ENCODE data around the gene FGD2. TPM values are rescaled to one million over a fixed set of nuclear protein-coding genes. Genes with fewer than 3 reads are reported as not detected.
"Not testable (repeated sequence)": the region's sequence is repeated elsewhere in the genome, so short reads cannot be mapped to it uniquely, and the experiment has no call there.

The FGD2 gene
- total RNA-seq, 1 experiment from 2014 or later, result not detected

GRCh38 chr6:37058984-37059343, 53.5 kb downstream of the FGD2 start:
- not testable (repeated sequence) for DNase-seq (ENCODE audit: low read depth)

- DNase-seq (ENCODE audit: low read depth), result peak; percentile 100
Observed at GRCh38 chr6:37059344-37060194, 54.1 kb downstream of the FGD2 start.

- DNase-seq (ENCODE audit: low read depth), result no peak
Observed at GRCh38 chr6:37060195-37060559, 54.7 kb downstream of the FGD2 start.

GRCh38 chr6:37061157-37061804, 55.8 kb downstream of the FGD2 start:
- no peak for DNase-seq (ENCODE audit: low read depth)

GRCh38 chr6:37062424-37062823, 57.0 kb downstream of the FGD2 start:
- no peak for DNase-seq (ENCODE audit: low read depth)

GRCh38 chr6:37068356-37069270, 63.2 kb downstream of the FGD2 start:
- no peak for DNase-seq (ENCODE audit: low read depth)

GRCh38 chr6:37069639-37070038, 64.2 kb downstream of the FGD2 start:
- no peak for DNase-seq (ENCODE audit: low read depth)

GRCh38 chr6:37072526-37072925, 67.1 kb downstream of the FGD2 start:
- DNase-seq (ENCODE audit: low read depth), result no peak

- DNase-seq (ENCODE audit: low read depth), result no peak
Observed at GRCh38 chr6:37074053-37074827, 68.8 kb downstream of the FGD2 start.

- no peak for DNase-seq (ENCODE audit: low read depth)
Observed at GRCh38 chr6:37077191-37077904, 71.9 kb downstream of the FGD2 start.

- DNase-seq (ENCODE audit: low read depth), result no peak
Observed at GRCh38 chr6:37077905-37078296, 72.4 kb downstream of the FGD2 start.

Other genes starting within 250 kb of the FGD2 start
- 0.02 TPM in 1 of 2 replicates, not detected in the other for gene CPNE5, start 166.2 kb upstream of the FGD2 start, total RNA-seq (2014; rRNA removed; shearing (Covaris generic))
- 73.4 and 84.3 TPM in 2 replicates for gene PPIL1, start 130.9 kb upstream of the FGD2 start, total RNA-seq (2014; rRNA removed; shearing (Covaris generic))
- gene C6orf89, start 119.7 kb upstream of the FGD2 start, total RNA-seq (2014; rRNA removed; shearing (Covaris generic)), result 84.5 and 91.1 TPM in 2 replicates
- gene PI16, start 50.9 kb upstream of the FGD2 start, total RNA-seq (2014; rRNA removed; shearing (Covaris generic)), result not detected in 2 replicates
- gene MTCH1, start 19.5 kb upstream of the FGD2 start, total RNA-seq (2014; rRNA removed; shearing (Covaris generic)), result 385 and 490 TPM in 2 replicates
- 15.2 and 22.0 TPM in 2 replicates for gene PIM1, start 164.5 kb downstream of the FGD2 start, total RNA-seq (2014; rRNA removed; shearing (Covaris generic))